Esophagus muscularis mucosa (tissue), 3 donors: ENCODE results near the gene CNTLN.

ENCODE experiments used
- CTCF ChIP-seq, 3 experiments: fragments of 200-600 bp in 2 of 3; fragments of 450-650 bp in 1 of 3; sonication (generic) in 2 of 3; IDR thresholded peaks; one replicate each; pipeline ENCODE4 v1.5.1; 2017 to 2019; ENCODE audit warnings: antibody characterized with exemption in 3 of 3, mild to moderate bottlenecking in 2 of 3, moderate library complexity in 1 of 3
- POLR2A ChIP-seq: fragments of 450-650 bp; IDR thresholded peaks from one replicate; pipeline ENCODE4 v1.6.1; 2017; ENCODE audit warnings: antibody characterized with exemption, moderate library complexity, mild to moderate bottlenecking, low read depth
- POLR2AphosphoS5 ChIP-seq, 2 donors: sonication (generic); formaldehyde crosslinking; IDR thresholded peaks; one replicate each; pipeline ENCODE4 v1.6.1; 2017; ENCODE audit warnings: antibody characterized with exemption in 2 of 2

- TF ChIP-seq CTCF (IDR thresholded peaks at IDR 0.05), result no peak
- TF ChIP-seq POLR2A, result no peak
- TF ChIP-seq POLR2AphosphoS5 (IDR thresholded peaks at IDR 0.05), result no peak
Measured at GRCh38 chr9:17159469-17159868, 24.6 kb downstream of the CNTLN start.
